NCI-H2081 (cell line): ENCODE measurements around the gene DDX42.

Source experiments
- DNase-seq, 2 experiments: peaks; one replicate each; lab custom pipeline; 2025; lab: John Stamatoyannopoulos, UW

The DDX42 gene

DNA sequence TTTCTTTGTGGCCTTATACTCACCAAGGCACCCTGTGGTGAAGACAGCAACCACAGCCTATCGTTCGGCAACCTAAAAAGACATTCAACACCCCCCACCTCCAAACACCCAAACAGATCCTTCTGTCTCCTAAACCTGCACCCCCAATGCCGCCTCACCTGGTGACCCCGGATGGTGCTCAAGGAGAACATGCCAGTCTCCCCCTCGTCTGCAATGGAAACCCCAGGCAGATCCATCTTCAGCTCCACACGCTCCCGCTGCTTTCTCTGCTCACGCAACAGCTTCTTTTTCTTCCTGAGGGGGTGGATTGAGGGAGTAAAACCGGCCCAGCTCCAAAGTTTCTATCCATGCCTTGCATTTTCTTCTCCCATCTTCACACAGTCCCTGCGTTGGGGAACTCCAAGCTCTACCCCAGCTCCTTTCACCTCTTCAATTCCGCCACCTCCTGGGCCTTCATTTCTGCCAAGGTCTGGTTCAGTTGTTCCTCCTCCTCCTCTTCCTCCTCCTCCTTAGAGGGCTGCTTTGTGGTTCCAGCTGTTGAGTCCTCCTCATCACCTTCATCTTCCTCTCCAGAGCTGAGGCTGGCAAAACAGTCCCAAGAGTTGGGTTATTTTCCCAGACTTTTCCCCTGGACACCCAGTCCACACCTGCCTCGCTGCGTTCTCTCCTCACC, 49.8 kb downstream of the DDX42 start:
- no peak for DNase-seq

DNA sequence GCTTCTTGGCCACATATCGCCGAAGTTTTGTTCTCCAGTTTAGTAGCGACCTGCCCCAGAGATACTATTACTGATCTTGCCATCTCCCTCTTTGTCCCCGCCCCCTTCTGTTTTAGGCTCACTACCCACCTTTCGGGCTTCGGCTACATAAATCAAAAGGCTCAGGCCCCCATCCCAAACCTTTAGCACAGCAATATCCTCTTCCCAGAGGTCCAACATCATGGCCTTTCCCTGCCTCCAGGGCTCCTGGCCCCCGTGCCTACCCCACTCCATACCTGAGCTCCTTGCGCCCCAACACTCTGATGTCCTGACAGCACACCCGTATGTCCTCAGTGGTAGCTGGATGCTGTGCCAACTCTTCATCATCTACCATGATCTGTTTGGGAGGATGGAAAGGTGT, 50.4 kb downstream of the DDX42 start:
- no peak for DNase-seq

DNA sequence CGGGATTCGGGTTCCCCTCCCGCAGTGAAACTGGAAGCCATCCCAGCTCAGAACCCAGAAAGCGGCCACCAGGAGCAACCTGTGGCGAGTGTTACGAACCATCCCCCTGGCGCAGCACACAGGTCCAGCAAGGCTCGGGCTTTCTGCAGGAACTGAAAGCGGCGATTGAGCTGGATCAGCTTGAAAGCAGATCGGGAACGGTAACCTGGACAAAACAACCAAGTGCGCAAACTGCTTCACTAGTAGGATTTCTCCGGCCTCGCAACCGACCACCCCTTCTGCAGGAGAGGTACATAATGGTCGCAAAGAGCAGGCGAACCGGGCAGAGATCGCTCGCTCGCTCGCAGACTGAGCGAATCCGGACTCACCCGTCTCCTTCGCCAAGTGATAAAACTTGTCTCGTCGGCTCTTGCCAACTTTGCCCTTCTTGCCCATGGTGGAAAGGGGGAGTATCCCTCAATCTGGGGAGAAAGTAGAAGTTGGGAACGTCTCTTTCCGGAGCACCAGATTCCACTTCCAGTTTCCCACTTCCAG, 52.6 kb downstream of the DDX42 start:
- no peak for DNase-seq

DNA sequence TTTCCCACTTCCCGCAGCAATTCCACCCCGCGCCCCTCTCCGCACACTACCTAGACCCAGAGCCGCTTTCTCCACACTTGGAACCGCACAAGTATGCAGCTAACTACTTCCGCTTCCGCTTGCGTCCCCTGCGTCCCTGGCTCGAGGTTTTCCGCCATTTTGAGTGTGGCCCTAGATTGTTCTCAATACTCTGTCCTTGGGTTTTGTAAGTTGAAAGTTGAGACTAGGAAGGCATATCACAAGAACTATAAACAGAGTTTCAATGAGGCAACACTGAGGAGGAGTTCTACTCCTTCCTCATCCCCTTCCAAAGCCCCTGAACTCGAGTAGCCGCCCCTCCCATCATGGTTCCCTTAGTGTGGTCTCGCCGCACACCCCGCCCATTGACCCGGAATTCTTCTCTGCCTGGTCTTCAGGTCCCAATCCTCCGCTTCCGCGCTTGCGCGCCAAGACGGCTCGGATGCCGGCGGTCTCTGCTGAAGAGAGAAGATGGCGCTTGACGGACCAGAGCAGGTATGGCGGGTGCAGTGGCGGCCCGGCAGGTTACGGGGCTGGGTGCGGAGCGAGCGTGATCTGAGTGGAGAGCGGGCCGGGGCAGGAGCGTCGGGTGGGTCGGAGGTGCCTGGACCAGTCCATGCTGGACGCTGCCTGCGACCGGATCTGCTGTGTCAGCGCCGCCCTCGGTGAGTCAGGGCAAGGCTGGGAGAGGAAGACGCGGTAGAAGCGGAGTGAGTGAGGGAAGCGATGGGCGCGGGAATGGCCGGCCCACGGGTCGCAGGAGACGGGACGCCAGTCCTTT, 53.2 kb downstream of the DDX42 start, which contains the start of the genes FTSJ3 and PSMC5:
Gene FTSJ3 (minus strand): TSS at position 662 of the 799 bp plus-strand sequence. CDS start 761 bp downstream, outside the sequence.
Gene PSMC5 (plus strand): TSS at position 430 of the 799 bp plus-strand sequence. CDS start 60 bp downstream, at position 490.
- DNase-seq = peak; percentile 95 to 97

DNA sequence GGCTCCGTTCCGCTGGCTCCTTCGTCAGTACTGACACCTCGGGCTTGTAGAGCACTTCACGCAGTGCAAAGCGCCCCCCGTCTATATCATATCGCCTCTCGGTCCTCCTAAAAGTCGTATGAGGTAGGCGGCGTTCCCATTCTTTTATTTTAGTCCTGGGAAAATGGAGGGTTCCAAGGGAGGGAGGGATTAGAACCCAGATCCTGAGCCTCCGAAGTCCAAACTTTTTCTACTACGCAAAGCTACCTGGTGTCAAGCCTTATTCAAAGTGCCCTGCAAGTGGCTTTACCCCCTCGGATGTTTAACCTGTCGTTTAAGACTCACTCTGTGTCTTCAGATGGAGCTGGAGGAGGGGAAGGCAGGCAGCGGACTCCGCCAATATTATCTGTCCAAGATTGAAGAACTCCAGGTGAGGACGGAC, 53.8 kb downstream of the DDX42 start:
- DNase-seq = peak in 1 of 2 experiments; percentile 9

DNA sequence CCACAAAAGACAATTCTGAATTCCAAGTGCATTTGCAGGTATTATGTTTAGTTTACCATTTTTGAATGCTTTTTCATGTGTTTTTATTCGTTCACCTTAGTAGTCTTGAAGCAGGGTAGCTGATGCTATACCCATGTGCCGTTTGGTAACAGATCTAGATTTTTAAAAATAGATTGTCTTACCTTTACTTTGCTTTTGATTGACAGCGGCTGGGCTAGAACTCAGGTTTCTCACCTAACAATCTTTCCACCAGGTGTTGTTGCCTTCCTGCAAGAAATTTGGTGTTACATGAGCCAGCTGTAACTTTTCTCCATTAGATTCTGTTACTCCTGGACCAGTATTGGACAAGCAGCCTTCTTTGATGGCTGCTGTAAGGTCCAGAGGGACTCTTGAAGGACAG, 55.0 kb downstream of the DDX42 start:
- no peak for DNase-seq

DNA sequence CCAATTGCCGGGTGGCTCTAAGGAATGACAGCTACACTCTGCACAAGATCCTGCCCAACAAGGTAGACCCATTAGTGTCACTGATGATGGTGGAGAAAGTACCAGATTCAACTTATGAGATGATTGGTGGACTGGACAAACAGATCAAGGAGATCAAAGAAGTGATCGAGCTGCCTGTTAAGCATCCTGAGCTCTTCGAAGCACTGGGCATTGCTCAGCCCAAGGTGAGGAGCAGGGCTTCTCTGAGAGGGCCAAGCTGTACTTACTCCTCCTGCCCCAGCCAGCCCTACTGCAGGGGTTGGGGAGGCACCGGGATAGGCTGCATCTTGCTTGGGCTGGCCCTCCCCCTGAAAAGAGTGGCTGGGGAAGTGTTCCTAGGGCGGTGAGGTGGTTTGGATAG, 56.3 kb downstream of the DDX42 start:
- DNase-seq = no peak

DNA sequence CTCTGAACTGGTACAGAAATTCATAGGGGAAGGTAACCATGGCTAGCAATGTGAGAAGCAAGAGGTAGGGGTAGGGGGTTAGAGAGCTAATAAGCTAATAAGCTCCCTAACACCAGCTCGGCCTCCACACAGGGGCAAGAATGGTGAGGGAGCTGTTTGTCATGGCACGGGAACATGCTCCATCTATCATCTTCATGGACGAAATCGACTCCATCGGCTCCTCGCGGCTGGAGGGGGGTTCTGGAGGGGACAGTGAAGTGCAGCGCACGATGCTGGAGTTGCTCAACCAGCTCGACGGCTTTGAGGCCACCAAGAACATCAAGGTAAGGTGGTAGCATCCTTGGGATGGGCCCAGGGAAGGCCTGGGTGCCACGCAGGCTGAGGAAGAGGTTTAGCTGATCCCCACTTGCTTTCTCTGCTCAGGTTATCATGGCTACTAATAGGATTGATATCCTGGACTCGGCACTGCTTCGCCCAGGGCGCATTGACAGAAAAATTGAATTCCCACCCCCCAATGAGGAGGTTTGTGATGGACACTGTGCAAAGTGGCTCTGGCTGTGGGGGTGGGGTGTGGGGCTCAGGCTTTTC, 57.0 kb downstream of the DDX42 start:
- no peak for DNase-seq

DNA sequence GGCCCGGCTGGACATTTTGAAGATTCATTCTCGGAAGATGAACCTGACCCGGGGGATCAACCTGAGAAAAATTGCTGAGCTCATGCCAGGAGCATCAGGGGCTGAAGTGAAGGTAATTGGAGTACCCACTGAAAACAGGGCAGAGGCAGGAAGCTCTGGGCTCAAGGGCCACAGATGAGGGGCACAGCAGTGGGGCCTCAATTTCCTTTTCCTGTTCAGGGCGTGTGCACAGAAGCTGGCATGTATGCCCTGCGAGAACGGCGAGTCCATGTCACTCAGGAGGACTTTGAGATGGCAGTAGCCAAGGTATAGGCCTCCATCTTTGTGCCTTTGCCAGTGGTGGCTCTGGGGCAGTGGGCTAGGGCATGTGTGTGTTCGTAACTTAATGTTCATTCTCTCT, 57.5 kb downstream of the DDX42 start:
- DNase-seq = no peak

DNA sequence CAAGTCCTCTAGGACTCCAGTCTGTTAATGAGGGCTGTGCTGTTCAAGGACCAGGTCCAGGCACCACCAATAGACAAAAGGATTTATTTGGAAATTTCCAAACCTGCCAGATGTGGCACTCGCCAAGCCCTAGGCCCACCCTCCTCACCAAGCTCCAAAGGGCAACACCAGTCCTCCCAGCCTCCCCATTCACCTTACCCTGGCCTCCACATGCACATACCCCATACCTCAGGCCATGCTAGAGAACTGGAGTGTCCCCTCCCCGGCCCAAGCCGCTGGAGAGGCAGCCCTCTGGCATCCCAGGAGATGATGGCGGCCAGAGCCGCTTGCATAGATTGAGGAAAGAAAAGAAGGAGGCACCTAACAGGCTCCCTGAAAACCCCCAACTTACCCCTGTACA, 58.0 kb downstream of the DDX42 start:
- no peak for DNase-seq

DNA sequence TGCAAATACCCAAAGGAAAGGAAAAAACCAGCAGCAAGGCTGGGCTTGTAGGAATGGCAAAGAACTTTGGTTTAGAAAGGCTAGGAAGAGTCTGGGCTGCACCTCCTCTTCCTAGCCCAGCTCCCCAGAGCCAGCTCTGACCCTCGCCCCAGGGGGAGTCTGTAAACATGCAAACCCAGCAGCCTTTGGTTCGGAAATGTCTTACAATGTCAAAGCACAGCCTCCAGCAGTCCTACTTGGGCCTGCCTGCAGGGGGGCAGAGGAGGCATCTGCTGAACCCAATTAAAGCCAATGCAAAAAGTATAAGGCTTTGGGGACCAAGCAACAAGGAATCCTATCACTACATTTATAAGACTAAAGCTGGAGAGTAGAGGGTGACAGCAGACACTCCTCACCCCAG, 58.5 kb downstream of the DDX42 start:
- no peak for DNase-seq

DNA sequence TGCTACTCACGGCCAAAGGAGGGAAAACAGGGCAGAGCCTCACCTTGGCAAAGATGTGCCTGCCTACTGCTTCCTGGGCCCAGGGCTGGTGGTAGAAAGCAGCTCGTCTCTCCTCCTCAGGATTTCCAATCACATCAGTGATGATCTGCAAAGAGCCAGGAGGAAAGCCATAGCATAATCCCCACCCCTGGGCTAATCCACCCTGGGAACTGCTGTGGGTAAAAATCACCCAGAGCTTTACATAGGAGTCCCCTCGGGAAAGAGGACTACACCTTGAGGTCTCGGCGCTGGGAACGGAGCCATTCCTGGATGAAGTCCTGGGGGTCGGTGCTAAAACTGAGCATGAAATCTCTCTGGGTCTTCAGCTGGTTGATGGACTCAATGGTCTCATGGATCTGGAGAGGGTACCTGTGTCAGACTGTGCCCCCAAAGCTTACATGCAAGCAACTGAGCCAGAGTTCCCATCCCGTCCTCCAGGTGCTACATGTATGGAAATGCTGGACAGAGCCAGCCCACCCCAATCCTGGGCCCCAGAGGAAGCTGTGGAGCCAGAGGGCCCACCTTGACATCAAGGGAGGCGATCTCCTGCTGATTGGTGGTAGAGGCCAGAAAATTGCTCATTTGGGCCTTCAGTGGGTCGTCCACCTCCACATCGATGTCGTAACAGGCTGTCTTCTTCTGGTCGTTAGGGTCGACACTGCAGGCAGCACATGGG, 59.2 kb downstream of the DDX42 start:
- DNase-seq = no peak

DNA sequence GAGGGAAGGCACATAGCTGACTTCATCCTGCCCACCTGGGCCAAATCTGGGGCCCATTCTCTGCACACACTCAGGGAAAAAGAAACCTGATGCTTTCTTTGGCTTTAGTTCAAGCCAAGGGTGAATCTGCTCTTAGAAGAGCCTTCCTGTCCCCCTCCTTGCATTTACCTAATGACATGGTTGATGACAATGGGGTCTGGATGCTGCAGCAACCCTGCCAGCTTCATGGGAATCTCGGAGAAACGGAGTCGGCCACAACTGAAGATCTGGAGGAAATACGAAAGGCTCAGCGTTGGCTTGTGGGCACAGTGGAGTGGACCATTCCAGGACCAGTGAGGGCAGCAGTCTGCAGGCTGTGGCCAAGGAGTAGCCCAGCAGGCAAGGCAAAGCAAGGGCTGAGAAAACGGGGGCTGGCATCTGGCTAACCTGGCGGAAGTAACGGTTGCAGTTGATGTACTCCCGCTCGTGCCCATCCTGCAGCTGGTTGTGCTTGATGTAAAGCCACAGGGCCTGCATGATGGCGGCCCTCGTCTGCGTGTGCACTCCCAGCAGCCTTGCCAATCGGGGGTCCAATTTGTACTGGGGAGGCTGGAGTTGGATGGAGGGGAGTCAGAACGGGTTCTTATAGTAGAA, 59.9 kb downstream of the DDX42 start:
- DNase-seq = no peak

DNA sequence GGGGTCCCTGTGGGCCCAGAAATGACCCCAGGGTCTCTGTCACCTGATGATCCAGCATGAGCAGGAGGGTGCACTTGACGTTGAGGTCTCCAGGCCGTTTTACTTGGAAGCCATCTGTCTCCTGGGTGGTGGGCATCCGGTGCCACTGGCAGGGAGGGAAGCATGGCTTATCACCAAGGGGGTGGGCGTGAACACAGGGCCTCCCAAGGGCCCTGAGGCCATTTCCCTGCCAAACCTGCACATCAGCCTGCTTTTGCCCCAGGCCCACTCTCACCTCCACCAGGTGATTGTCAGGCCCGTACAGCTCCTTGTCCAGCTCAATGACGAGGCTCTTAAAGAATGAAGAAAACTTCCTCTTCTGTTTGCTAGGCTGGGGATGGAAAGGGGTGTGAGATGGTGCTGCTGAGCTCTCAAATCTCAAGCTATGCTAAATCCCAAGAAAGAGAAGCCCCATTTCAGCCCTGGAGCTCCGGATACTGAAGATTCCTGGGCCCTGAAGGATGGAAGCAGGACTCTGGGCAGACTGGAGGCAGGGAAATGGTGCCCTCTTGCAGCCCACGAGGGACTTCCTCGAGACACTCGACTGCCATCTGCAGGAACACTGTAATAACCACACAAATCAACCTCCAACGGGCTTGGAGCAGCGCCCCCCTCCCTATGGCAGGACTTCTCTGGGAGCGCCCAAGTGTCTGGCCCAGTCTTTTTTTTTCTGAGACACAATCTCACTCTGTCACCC, 60.6 kb downstream of the DDX42 start:
- DNase-seq = peak; percentile 48 to 50

DNA sequence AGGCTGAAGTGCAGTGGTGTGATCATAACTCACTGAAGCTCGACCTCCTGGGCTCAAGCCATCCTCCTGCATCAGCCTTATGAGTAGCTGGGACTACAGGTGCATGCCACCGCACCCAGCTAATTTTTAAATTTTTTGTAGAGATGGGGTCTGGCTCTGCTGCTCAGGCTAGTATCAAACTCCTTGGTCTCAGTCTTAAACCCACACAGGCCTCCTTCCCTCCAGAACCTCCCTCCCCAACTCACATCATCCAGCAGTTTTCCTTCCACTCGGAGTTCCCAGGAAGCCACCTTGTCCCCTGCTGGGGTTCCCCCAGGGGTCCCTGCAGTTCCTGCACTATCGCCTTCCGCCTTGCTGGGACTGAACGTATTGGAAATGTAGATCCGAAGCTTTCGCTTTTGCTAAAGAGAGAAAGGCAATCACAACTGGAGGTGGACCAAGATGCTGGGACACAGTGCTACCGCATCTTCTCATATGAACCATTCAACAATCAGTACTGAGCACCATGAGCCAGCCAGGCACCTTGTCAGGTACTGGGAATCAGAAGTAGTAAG, 61.3 kb downstream of the DDX42 start:
- no peak for DNase-seq

DNA sequence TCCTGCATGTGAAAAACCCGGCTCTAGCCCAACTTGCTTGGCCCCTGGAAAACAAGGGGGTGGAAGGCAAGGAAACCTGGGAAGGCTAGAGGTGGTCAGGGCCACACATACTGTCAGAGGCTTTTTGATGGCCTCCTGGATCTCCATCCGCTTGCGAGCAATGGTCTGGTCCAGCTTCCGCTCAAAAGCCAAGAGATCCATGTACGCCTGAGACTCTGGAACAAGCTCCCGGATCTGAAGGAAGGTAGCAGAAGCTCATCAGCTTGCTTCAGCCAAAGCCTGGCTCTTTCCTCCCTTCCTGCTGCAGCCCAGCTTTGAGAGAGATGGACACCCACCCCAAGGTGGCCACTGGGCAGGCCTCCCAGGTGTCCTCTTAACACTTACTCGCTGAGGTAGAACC, 62.8 kb downstream of the DDX42 start:
- no peak for DNase-seq

DNA sequence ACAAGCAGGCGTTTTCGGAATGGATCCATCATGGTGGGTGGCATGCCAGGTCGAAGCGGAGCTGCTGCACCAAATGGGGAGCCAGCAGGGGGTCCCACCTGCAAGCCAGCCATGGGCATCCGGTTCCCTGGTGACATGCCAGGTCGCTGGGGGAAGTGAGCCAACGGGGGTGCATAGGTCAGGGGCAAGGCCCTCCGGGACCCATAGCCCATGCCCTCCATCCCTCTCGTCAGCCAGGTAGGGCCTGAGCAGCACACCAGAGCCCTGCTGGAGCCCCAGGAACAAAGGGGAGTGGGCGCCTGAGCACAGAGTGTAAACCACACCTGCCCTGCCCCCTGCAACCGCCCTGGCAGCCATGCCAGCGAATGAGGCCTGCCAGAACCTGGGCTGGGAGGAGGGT, 63.5 kb downstream of the DDX42 start:
- peak; percentile 14 to 16 for DNase-seq

DNA sequence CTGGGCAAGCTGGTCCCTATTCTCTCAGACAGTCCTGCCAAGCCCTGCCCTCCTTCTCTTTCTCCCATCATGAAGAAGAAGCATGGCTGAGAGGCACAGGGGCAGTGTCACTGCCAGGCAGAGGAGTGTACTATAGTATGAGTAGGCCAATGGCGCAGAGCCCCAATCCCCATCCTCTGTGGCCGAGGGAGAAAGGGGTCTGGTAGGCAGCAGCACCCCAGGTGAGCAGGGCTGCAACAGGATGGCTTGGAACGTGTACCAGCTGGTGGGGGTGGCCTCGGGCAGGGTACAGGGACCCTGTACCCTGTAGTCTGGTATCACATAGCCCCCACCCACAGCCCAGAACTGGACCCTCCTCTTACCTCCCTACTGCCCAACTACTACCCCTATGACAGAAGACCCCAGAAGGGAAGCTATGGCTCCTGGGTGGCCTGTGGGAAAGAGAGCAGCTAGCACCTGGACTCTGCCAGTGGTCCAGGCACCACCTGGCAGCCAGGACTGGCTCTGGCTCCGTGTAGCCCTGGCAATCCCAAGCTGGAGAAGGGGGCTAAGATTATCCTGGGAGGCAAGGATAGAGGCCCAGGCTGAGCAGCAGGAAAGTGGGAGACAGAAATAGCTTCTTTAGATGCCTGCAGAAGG, 64.1 kb downstream of the DDX42 start:
- no peak for DNase-seq

DNA sequence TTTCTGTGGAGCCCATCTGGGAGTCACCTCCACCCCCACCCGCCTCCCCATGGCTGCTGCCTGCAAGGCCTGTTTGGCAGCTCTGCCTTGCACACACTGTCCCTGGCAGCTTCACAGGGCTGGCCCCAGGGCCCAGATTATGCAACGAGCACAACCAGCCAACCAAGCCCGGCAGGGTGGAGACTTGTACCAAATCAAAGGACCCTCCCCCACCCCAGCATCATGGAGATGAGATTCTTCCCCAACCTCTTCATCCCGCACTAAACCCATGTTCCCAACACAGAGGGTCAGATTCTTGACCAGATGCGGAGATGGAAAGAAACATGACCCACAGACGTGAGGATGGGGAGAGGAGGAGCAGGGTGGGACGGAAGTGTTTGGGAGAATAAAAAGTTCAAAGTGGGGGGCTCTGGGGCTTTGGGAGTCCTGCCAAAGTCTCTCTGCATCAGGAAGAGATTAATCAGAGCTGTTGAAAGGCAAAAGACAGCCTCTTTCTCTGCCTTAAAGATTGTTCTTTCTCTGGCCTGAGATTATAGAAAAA, 64.7 kb downstream of the DDX42 start:
- peak; percentile 80 to 87 for DNase-seq
